ENCODE results near the gene SOX6.

Gene SOX6

DNA sequence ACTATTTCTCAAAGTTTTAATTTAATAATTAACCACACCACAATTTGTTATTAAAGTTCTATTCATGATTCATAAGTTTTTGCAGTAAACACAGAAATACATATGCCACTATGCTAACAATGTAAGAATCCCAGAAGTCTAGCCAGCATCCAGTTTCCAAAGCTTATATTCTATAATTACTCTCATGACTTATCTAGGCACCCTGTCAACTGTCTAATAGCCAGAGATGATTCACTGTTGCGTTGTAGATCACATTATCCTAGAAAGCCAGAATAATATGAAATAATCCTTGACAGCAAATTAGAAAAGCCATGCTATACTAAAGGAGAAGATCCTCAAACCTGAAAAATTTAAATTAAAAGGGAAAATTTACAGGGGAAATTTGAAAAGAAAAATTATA is 141.0 kb downstream of the SOX6 start:
- no peak overlapping the region for H3K4me3 ChIP-seq (replicated peaks; ENCODE audit: low read depth, low read length)
- no peak for DNase-seq (ENCODE audit: extremely low read depth, low read depth)
- TF ChIP-seq, protein P1, sequence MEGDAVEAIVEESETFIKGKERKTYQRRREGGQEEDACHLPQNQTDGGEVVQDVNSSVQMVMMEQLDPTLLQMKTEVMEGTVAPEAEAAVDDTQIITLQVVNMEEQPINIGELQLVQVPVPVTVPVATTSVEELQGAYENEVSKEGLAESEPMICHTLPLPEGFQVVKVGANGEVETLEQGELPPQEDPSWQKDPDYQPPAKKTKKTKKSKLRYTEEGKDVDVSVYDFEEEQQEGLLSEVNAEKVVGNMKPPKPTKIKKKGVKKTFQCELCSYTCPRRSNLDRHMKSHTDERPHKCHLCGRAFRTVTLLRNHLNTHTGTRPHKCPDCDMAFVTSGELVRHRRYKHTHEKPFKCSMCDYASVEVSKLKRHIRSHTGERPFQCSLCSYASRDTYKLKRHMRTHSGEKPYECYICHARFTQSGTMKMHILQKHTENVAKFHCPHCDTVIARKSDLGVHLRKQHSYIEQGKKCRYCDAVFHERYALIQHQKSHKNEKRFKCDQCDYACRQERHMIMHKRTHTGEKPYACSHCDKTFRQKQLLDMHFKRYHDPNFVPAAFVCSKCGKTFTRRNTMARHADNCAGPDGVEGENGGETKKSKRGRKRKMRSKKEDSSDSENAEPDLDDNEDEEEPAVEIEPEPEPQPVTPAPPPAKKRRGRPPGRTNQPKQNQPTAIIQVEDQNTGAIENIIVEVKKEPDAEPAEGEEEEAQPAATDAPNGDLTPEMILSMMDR (IDR thresholded peaks at IDR 0.05; ENCODE audit: low read depth, low read length, missing control alignments) = no peak

GRCh38 chr11:16211407-16211806 is 144.9 kb downstream of the SOX6 start:
- TF ChIP-seq, protein P1 (IDR thresholded peaks at IDR 0.05; ENCODE audit: low read depth, low read length, missing control alignments) = no peak
- no peak overlapping the region for H3K4me3 ChIP-seq (replicated peaks; ENCODE audit: low read depth, low read length)
- DNase-seq (ENCODE audit: extremely low read depth, low read depth) = no peak

- no peak for DNase-seq (ENCODE audit: extremely low read depth, low read depth)
- no peak overlapping the region for H3K4me3 ChIP-seq (replicated peaks; ENCODE audit: low read depth, low read length)
- TF ChIP-seq, protein P1 (IDR thresholded peaks at IDR 0.05; ENCODE audit: low read depth, low read length, missing control alignments) = no peak
Measured at GRCh38 chr11:16204261-16204660, 152.1 kb downstream of the SOX6 start.

GRCh38 chr11:16195651-16196050 is 160.7 kb downstream of the SOX6 start:
- no peak for DNase-seq (ENCODE audit: extremely low read depth, low read depth)
- TF ChIP-seq, protein P1 (IDR thresholded peaks at IDR 0.05; ENCODE audit: low read depth, low read length, missing control alignments) = no peak
- H3K4me3 ChIP-seq (replicated peaks; ENCODE audit: low read depth, low read length) = no peak overlapping the region

DNA sequence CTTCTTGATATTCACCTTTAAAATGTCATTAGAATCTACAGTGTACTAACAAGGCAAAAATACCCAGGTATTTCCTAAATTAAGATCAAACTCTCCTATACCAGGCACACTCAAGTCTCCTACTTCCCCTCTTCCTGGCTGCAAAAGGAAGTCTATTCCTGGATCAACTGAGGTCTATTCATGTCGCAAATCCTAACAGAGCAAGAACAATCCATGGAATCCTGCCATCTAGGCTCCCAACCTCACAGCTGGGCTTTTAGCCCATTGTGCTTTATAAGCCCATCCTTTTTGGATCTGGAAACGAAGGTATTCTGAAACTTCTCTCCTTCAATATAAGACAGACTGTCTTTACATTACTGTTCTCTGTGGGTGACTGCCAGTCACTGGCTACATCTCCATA is 161.8 kb downstream of the SOX6 start:
- H3K4me3 ChIP-seq (replicated peaks; ENCODE audit: low read depth, low read length) = no peak overlapping the region
- TF ChIP-seq, protein P1 (IDR thresholded peaks at IDR 0.05; ENCODE audit: low read depth, low read length, missing control alignments) = no peak
- DNase-seq (ENCODE audit: extremely low read depth, low read depth) = no peak

GRCh38 chr11:16193897-16194381 is 162.4 kb downstream of the SOX6 start:
- TF ChIP-seq, protein P1 (IDR thresholded peaks at IDR 0.05; ENCODE audit: low read depth, low read length, missing control alignments) = no peak
- no peak overlapping the region for H3K4me3 ChIP-seq (replicated peaks; ENCODE audit: low read depth, low read length)
- DNase-seq (ENCODE audit: extremely low read depth, low read depth) = no peak

GRCh38 chr11:16191868-16192240 is 164.5 kb downstream of the SOX6 start:
- DNase-seq (ENCODE audit: extremely low read depth, low read depth) = no peak
- H3K4me3 ChIP-seq (replicated peaks; ENCODE audit: low read depth, low read length) = no peak overlapping the region

More at GRCh38 chr11:16191868-16192240, 164.5 kb downstream of the SOX6 start:
- TF ChIP-seq, protein P1 (IDR thresholded peaks at IDR 0.05; ENCODE audit: low read depth, low read length, missing control alignments) = no peak

Data from HFF-Myc (cell line).